Thoracic aorta (tissue), 2 donors: ENCODE measurements around the gene FOXL2NB. TPM values are rescaled to one million over a fixed set of nuclear protein-coding genes. Genes with fewer than 3 reads are reported as not detected.

Experiments used
- ATAC-seq: fragments of 150-250 bp; one replicate; pipeline ENCODE4 v1.8.0; 2017; ENCODE audit warnings: low read depth; ENCODE audit not compliant: insufficient number of reproducible peaks, low FRiP score
- DNase-seq: peaks from one replicate; pipeline ENCODE4 v3.0.0-alpha.2; 2020; ENCODE audit warnings: low spot score
- H3K27ac ChIP-seq, 2 donors: fragments of 200-600 bp; sonication (generic); 1 replicate in 1 of 2; 2 replicates in 1 of 2; pipeline ENCODE4 v1.5.1; 2016; ENCODE audit warnings: mild to moderate bottlenecking in 2 of 2, moderate library complexity in 2 of 2
- H3K27me3 ChIP-seq: fragments of 200-600 bp; sonication (generic); replicated peaks from 2 replicates; pipeline ENCODE4 v1.6.0; 2016; ENCODE audit warnings: mild to moderate bottlenecking; ENCODE audit not compliant: insufficient read depth
- H3K36me3 ChIP-seq: fragments of 200-600 bp; sonication (generic); one replicate; pipeline ENCODE4 v1.5.1; 2016
- H3K4me1 ChIP-seq, 2 donors: fragments of 200-600 bp; sonication (generic); 1 replicate in 1 of 2; 2 replicates in 1 of 2; pipeline versions ENCODE4 v1.5.1 to v1.6.0; 2016; ENCODE audit warnings: low read depth in 2 of 2, mild to moderate bottlenecking in 1 of 2; ENCODE audit not compliant: control insufficient read depth in 1 of 2
- H3K4me3 ChIP-seq: fragments of 200-600 bp; sonication (generic); 2 replicates; pipeline ENCODE4 v1.5.1; 2016; ENCODE audit warnings: mild to moderate bottlenecking
- H3K9me3 ChIP-seq: fragments of 200-600 bp; sonication (generic); 2 replicates; pipeline ENCODE4 v1.5.1; 2016
- total RNA-seq, 2 donors: library from RNA; depleted of rRNA; stranded (reverse); fragments of >200 nt; gene quantifications; one replicate each; pipeline versions ENCODE4 v1.1.0 to v1.2.3, GENCODE V29; 2016
- TF ChIP-seq, protein P1 (sequence below): fragments of 200-600 bp; sonication (generic); IDR thresholded peaks from one replicate; pipeline ENCODE4 v1.5.1; 2019; ENCODE audit warnings: antibody characterized with exemption

The FOXL2NB gene
- total RNA-seq, 2 donors from 2014 or later = not detected

DNA sequence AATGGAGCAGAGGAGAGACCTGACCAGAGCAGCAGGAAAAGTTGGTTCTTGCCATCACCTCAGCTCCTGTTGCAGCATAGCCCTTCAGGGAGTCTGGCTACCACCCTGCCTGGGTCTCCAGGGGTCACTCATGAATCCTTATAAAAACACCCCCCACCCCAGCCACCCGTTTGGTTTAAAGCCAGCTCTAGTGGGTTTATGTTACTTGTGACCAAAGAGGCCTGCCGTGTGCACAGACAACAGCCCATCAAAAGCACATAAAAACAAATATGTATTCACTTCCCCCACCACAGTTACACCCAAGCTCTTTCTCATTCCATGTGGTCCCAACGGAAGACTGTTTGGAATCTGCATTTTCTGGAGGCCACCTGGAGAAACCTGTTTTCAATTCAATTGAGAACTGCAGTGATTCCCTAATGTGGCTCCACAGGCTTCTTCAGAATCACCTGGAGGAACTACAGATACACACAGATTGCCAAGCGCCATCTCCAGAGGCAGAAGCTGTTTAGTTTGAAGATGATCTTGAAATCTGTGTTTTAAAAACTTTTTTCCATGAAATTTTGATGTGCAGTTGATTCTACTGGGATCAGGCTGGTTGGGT lies 13.8 kb upstream of the FOXL2NB start:
- ATAC-seq (no peak), DNase-seq (no peak)
- H3K4me1 ChIP-seq = peaks cover 17 to 26% of the 10 kb centered on the region in 2 donors
- H3K9me3 ChIP-seq = no peaks in the 10 kb centered on the region
- H3K36me3 ChIP-seq = no peaks in the 10 kb centered on the region
- no peak overlapping the region for H3K4me3 ChIP-seq
- TF ChIP-seq, protein P1, sequence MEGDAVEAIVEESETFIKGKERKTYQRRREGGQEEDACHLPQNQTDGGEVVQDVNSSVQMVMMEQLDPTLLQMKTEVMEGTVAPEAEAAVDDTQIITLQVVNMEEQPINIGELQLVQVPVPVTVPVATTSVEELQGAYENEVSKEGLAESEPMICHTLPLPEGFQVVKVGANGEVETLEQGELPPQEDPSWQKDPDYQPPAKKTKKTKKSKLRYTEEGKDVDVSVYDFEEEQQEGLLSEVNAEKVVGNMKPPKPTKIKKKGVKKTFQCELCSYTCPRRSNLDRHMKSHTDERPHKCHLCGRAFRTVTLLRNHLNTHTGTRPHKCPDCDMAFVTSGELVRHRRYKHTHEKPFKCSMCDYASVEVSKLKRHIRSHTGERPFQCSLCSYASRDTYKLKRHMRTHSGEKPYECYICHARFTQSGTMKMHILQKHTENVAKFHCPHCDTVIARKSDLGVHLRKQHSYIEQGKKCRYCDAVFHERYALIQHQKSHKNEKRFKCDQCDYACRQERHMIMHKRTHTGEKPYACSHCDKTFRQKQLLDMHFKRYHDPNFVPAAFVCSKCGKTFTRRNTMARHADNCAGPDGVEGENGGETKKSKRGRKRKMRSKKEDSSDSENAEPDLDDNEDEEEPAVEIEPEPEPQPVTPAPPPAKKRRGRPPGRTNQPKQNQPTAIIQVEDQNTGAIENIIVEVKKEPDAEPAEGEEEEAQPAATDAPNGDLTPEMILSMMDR = no peak
- H3K27me3 ChIP-seq = peaks cover 15% of the 10 kb centered on the region
- H3K27ac ChIP-seq = no peak overlapping the region

DNA sequence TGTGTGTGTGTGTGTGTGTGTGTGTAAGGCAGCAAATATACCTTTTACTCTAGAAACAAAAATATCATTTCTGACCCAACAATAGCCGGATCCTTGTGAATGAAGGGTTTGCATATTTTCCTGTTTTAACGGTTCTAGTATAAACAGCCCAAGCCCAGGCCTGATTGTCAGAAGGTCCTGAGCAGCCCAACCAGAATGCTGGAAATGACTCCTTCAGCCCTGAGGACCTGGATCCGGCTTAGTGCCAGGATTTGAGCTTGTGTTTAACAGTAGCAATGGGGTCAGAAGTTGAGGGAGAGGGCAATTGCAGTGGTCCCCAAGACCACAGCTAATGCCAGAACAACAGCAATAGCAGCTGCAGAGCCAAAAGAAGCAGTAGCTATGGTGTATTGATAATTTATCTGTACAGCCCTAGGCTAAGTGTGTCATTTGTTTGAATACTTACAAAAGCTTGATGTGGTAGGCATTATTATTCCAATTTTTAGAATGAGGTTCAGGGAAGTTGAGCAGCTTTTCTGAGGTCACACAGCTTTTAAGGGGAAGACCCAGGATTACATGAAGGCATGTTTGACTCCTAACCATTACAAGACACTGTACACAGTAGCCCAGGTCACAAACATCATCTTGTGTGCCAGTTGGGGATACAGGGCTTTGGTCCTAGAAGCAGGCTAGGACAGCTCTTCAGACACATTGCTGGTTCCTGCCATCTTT lies 12.9 kb upstream of the FOXL2NB start:
- Histone ChIP-seq H3K36me3 (no peaks in the 10 kb centered on the region), H3K4me3 (no peak overlapping the region), H3K27ac (no peak overlapping the region), H3K9me3 (no peaks in the 10 kb centered on the region), H3K4me1 (peaks cover 24 to 35% of the 10 kb centered on the region in 2 donors), H3K27me3 (peaks cover 24% of the 10 kb centered on the region)
- ATAC-seq (no peak), DNase-seq (no peak)
- TF ChIP-seq, protein P1 = no peak

DNA sequence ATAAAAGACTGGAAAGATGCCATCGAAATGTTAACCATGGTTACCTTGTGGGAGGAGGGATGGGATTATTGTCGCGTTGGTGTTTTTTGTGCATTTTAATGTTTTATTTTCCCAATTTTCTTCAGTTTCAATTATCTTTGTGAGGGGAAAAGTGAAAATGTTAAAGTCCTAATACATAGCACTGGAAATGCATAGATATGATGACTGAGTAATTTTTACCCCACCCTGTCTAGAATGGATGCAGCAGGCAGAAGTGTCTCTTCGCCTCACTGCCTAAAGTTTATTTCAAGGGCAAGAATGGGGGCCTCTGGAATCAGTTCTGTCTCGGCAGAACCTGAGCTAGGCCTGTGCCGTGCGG lies 11.5 kb upstream of the FOXL2NB start:
- peak overlapping the region; percentile 66 for H3K4me3 ChIP-seq
- peaks cover 37% of the 10 kb centered on the region for H3K27me3 ChIP-seq
- no peaks in the 10 kb centered on the region for H3K9me3 ChIP-seq
- TF ChIP-seq, protein P1 = no peak
- no peak overlapping the region for H3K27ac ChIP-seq
- ATAC-seq (no peak), DNase-seq (no peak)
- H3K4me1 ChIP-seq = peaks cover 28 to 42% of the 10 kb centered on the region in 2 donors
- H3K36me3 ChIP-seq = no peaks in the 10 kb centered on the region

DNA sequence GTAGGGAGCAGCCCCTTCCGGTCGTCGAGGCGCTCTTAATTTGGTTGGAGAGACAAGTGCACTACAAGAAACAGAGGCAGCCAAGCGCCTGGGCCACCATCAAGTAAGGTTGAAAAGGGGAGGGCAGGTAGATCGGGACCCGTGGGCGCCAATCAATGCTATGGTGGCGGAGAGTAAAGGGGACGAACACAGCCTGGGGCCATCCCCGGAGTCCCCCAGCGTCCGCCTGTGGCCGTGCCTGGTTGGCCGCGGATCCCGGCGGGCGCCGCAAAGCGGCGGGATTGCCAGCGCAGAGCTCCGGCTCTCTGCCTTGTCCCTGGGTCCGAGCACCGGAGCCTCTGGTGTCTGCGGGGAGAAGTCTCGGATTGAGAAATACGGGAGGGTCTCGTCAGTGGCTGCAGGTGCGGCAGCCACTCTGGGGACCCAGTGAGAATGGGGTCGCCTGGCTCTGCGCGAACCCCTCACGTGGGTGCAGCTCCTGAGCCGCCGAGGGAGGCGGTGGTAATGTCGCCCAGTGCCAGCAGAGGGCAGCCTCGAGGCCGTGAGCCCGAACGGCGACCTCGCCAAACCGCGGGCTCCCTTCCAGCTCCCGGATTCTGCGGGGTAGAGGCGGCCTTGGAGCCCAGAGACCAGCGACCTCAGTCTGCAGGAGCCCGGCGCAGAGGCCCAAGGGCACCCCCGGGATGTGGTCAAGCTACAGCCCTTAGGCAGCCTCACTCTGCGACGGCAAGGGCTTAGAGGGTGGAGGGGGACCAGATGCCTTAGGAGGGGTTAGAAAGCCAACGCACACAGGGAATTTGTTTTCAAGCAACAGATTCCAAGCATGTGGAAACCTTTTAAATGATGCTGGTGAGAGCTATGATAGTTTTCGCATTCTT lies 10.9 kb upstream of the FOXL2NB start:
- TF ChIP-seq, protein P1 = peak; percentile 95
- H3K27ac ChIP-seq = no peak overlapping the region
- peak overlapping the region; percentile 66 for H3K4me3 ChIP-seq
- peaks cover 28 to 42% of the 10 kb centered on the region in 2 donors for H3K4me1 ChIP-seq
- H3K9me3 ChIP-seq = no peaks in the 10 kb centered on the region
- H3K27me3 ChIP-seq = peaks cover 39% of the 10 kb centered on the region
- DNase-seq = no peak
- peak; percentile 30 for ATAC-seq
- H3K36me3 ChIP-seq = no peaks in the 10 kb centered on the region
